K562 (cell line): ENCODE results near the gene EFEMP2. TPM values are rescaled to one million over a fixed set of nuclear protein-coding genes. Genes with fewer than 3 reads are reported as not detected.

ENCODE experiments used
- ARID2 ChIP-seq: fragments of 450-650 bp; IDR thresholded peaks from 2 replicates; pipeline ENCODE4 v1.6.1; 2017; ENCODE audit warnings: antibody characterized with exemption, mild to moderate bottlenecking
- CC2D1A ChIP-seq: fragments of 450-650 bp; IDR thresholded peaks from 2 replicates; pipeline ENCODE4 v1.6.1; 2017; ENCODE audit warnings: mild to moderate bottlenecking
- CEBPB ChIP-seq: fragments of 450-650 bp; IDR thresholded peaks from 2 replicates; pipeline ENCODE4 v1.6.1; 2016; ENCODE audit warnings: missing genetic modification characterization, missing compliant biosample characterization
- ELF1 ChIP-seq: fragments of 200-800 bp; sonication (Bioruptor generic); IDR thresholded peaks from 2 replicates; pipeline ENCODE4 v1.6.1; 2016; ENCODE audit warnings: missing genetic modification characterization, missing compliant biosample characterization
- ELF2 ChIP-seq: fragments of 250-450 bp; sonication (Bioruptor Pico); IDR thresholded peaks from 2 replicates; pipeline ENCODE4 v1.5.0; 2021; ENCODE audit warnings: mild to moderate bottlenecking
- MAZ ChIP-seq, 2 experiments: fragments of 450-650 bp in 1 of 2; sonication (generic) in 1 of 2; formaldehyde crosslinking; IDR thresholded peaks in 1 of 2; conservative IDR thresholded peaks in 1 of 2; 2 replicates each; pipeline versions ENCODE4 v1.4.0 to v1.5.0; 2020; ENCODE audit warnings: mild to moderate bottlenecking in 1 of 2, missing genetic modification reagents in 1 of 2
- MYNN ChIP-seq, 2 experiments: sonication (generic); formaldehyde crosslinking in 1 of 2; IDR thresholded peaks; 2 replicates each; pipeline versions ENCODE4 v1.5.0 to v1.6.1; 2016 to 2020; ENCODE audit warnings: antibody characterized with exemption in 1 of 2, missing genetic modification reagents in 1 of 2
- NR2F6 ChIP-seq: fragments of 450-650 bp; formaldehyde crosslinking; IDR thresholded peaks from 2 replicates; pipeline ENCODE4 v1.4.0; 2020; ENCODE audit warnings: mild to moderate bottlenecking
- PTBP1 ChIP-seq: fragments of 200-400 bp; formaldehyde crosslinking; IDR thresholded peaks from 2 replicates; pipeline ENCODE4 v1.6.1; 2017; ENCODE audit warnings: low read depth, low read length
- RB1 ChIP-seq: fragments of 450-650 bp; IDR thresholded peaks from 2 replicates; pipeline ENCODE4 v1.6.1; 2017; ENCODE audit warnings: low read depth, mild to moderate bottlenecking
- SIN3B ChIP-seq: fragments of 450-650 bp; IDR thresholded peaks from 2 replicates; pipeline ENCODE4 v1.6.1; 2017; ENCODE audit warnings: low read depth, mild to moderate bottlenecking, moderate library complexity
- STAG1 ChIP-seq: sonication (generic); formaldehyde crosslinking; IDR thresholded peaks from 2 replicates; pipeline ENCODE4 v1.5.0; 2020; ENCODE audit warnings: missing genetic modification reagents, borderline replicate concordance
- XRCC5 ChIP-seq: fragments of 200-400 bp; formaldehyde crosslinking; IDR thresholded peaks from 2 replicates; pipeline ENCODE4 v1.6.1; 2017; ENCODE audit warnings: low read depth, mild to moderate bottlenecking, low read length
- ZBTB33 ChIP-seq: sonication (generic); formaldehyde crosslinking; IDR thresholded peaks from 2 replicates; pipeline ENCODE4 v1.8.1; 2023; ENCODE audit warnings: mild to moderate bottlenecking, missing genetic modification reagents
- ZBTB5 ChIP-seq: fragments of 450-650 bp; IDR thresholded peaks from 2 replicates; pipeline ENCODE4 v1.6.1; 2017; ENCODE audit warnings: antibody characterized with exemption
- ZFP36 ChIP-seq: fragments of 150-350 bp; IDR thresholded peaks from 2 replicates; pipeline ENCODE4 v1.6.1; 2018; ENCODE audit warnings: low read length, low read depth; ENCODE audit not compliant: partially characterized antibody
- ZNF274 ChIP-seq: IDR thresholded peaks from 2 replicates; pipeline ENCODE4 v1.6.1; 2011; ENCODE audit warnings: low read depth, mild to moderate bottlenecking, low read length, moderate library complexity, borderline replicate concordance
- ZNF354B ChIP-seq: fragments of 250-450 bp; sonication (Bioruptor Pico); IDR thresholded peaks from 2 replicates; pipeline ENCODE4 v1.4.0; 2020
- ZNF551 ChIP-seq: fragments of 250-450 bp; sonication (Bioruptor Pico); IDR thresholded peaks from 2 replicates; pipeline ENCODE4 v1.5.0; 2021; ENCODE audit warnings: mild to moderate bottlenecking, moderate library complexity
- ZNF583 ChIP-seq: fragments of 250-450 bp; sonication (Bioruptor Pico); IDR thresholded peaks from 2 replicates; pipeline ENCODE4 v1.4.0; 2020
- ZNF740 ChIP-seq, 3 experiments: fragments of 200-800 bp in 1 of 3; sonication (Bioruptor generic) in 1 of 3; sonication (generic) in 1 of 3; formaldehyde crosslinking in 1 of 3; IDR thresholded peaks; 2 replicates each; pipeline versions ENCODE4 v1.6.1 to v1.8.0; 2016 to 2022; ENCODE audit warnings: mild to moderate bottlenecking in 2 of 3, missing compliant biosample characterization in 2 of 3, missing genetic modification characterization in 2 of 3, missing genetic modification reagents in 1 of 3
- polyA plus RNA-seq, 8 experiments: library from polyadenylated mRNA; depleted of rRNA in 4 of 8; stranded (reverse) in 5 of 8; unstranded in 3 of 8; fragments of >200 nt; fragmentation: Nextera tagmentation in 2 of 8; fragmentation: Illumina TruSeq in 1 of 8; extraction: Ambion mirVana in 2 of 8; extraction: Trizol in 1 of 8; gene quantifications; 2 replicates each; pipeline versions ENCODE4 v1.2.1 to v1.2.3, GENCODE V29; 2011 to 2014; ENCODE audit warnings: inconsistent platforms in 1 of 8, missing spikeins in 1 of 8
- total RNA-seq, 7 experiments: library from RNA; depleted of rRNA in 6 of 7; stranded (reverse); fragments of >200 nt in 6 of 7; fragmentation: Illumina TruSeq in 2 of 7; extraction: Trizol in 2 of 7; gene quantifications; 2 replicates each; pipeline versions ENCODE4 v1.2.1 to v1.2.3, GENCODE V29; 2011 to 2021; ENCODE audit warnings: low replicate concordance in 1 of 7
- TF ChIP-seq, protein P1 (sequence below): sonication (generic); formaldehyde crosslinking; IDR thresholded peaks from 2 replicates; pipeline ENCODE4 v1.8.1; 2023; ENCODE audit warnings: mild to moderate bottlenecking, missing genetic modification reagents

EFEMP2 gene
- total and polyA plus RNA-seq, 9 of the 15 experiments (the other 6 are each of a cell fraction or from before 2014, with no cell fraction given): 0.07 to 2.9 (median 0.69) TPM; not detected in 1

GRCh38 chr11:65884716-65885092 lies 12.1 kb upstream of the EFEMP2 start (continued):
- TF ChIP-seq ZBTB5 (no peak), ZNF274 (no peak), ZFP36 (no peak), ZBTB33 (CRISPR knock-in tag) (0 out of 2 replicates have a peak, but pooled peaks have one; percentile 35), ZNF551 (CRISPR knock-in tag) (no peak), ZNF354B (CRISPR knock-in tag) (no peak), ZNF740 (CRISPR knock-in tag; IDR thresholded peaks at IDR 0.05) (0 out of 2 replicates have a peak, but pooled peaks have one; percentile 38), ZNF740 (tag; IDR thresholded peaks at IDR 0.05) (no peak), MYNN (IDR thresholded peaks at IDR 0.05) (peak; percentile 90), MYNN (CRISPR knock-in tag; IDR thresholded peaks at IDR 0.05) (no peak), ZNF583 (CRISPR knock-in tag) (no peak), MAZ (CRISPR knock-in tag; conservative IDR thresholded peaks at IDR 0.05 in 1 of 2, IDR thresholded peaks at IDR 0.05 in 1 of 2) (peak; percentile 73 to 92; a peak in 3 of 4 replicates), ELF1 (no peak), NR2F6 (CRISPR knock-in tag) (no peak), ARID2 (peak; percentile 50; the same call in 1 of the 2 replicates), RB1 (peak; percentile 81), CC2D1A (0 out of 2 replicates have a peak, but pooled peaks have one; percentile 70), STAG1 (CRISPR knock-in tag) (peak; percentile 84), ELF2 (no peak), PTBP1 (no peak), XRCC5 (peak; percentile 96), SIN3B (peak; percentile 44; the same call in 1 of the 2 replicates), CEBPB (tag) (no peak)
- TF ChIP-seq, protein P1, sequence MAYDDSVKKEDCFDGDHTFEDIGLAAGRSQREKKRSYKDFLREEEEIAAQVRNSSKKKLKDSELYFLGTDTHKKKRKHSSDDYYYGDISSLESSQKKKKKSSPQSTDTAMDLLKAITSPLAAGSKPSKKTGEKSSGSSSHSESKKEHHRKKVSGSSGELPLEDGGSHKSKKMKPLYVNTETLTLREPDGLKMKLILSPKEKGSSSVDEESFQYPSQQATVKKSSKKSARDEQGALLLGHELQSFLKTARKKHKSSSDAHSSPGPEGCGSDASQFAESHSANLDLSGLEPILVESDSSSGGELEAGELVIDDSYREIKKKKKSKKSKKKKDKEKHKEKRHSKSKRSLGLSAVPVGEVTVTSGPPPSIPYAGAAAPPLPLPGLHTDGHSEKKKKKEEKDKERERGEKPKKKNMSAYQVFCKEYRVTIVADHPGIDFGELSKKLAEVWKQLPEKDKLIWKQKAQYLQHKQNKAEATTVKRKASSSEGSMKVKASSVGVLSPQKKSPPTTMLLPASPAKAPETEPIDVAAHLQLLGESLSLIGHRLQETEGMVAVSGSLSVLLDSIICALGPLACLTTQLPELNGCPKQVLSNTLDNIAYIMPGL (CRISPR knock-in tag): peak; percentile 36; the same call in 1 of the 2 replicates
